HepG2 (cell line): Measurements from ENCODE around the gene RTEL1. TPM values are rescaled to one million over a fixed set of nuclear protein-coding genes. Genes with fewer than 3 reads are reported as not detected.

Experiments
- DZIP1 ChIP-seq: sonication (generic); formaldehyde crosslinking; IDR thresholded peaks from 2 replicates; pipeline ENCODE4 v1.5.0; 2020; ENCODE audit warnings: mild to moderate bottlenecking, missing genetic modification reagents
- HOXA5 ChIP-seq: sonication (generic); formaldehyde crosslinking; IDR thresholded peaks from 2 replicates; pipeline ENCODE4 v1.4.0; 2020; ENCODE audit warnings: missing genetic modification reagents
- MAZ ChIP-seq, 2 experiments: sonication (generic) in 1 of 2; formaldehyde crosslinking in 1 of 2; IDR thresholded peaks; 2 replicates each; pipeline versions ENCODE4 v1.5.0 to v1.6.1; 2012 to 2020; ENCODE audit warnings: low read depth in 2 of 2, mild to moderate bottlenecking in 2 of 2, borderline replicate concordance in 1 of 2, improper control_type of control experiment in 1 of 2, low read length in 1 of 2, missing genetic modification reagents in 1 of 2, moderate library complexity in 1 of 2
- PTBP1 ChIP-seq: fragments of 200-400 bp; formaldehyde crosslinking; IDR thresholded peaks from 2 replicates; pipeline ENCODE4 v1.6.1; 2018; ENCODE audit warnings: low read length, low read depth; ENCODE audit not compliant: poor library complexity, severe bottlenecking
- SMYD3 ChIP-seq: sonication (generic); formaldehyde crosslinking; IDR thresholded peaks from 2 replicates; pipeline ENCODE4 v1.8.1; 2023; ENCODE audit warnings: mild to moderate bottlenecking, missing genetic modification reagents
- SNRNP70 ChIP-seq: fragments of 200-400 bp; formaldehyde crosslinking; IDR thresholded peaks from 2 replicates; pipeline ENCODE4 v1.6.1; 2017; ENCODE audit warnings: mild to moderate bottlenecking, low read depth, low read length, moderate library complexity
- ZNF225 ChIP-seq: sonication (generic); formaldehyde crosslinking; IDR thresholded peaks from 2 replicates; pipeline ENCODE4 v1.4.0; 2020; ENCODE audit warnings: mild to moderate bottlenecking, missing genetic modification reagents
- ZNF263 ChIP-seq: sonication (generic); formaldehyde crosslinking; IDR thresholded peaks from 2 replicates; pipeline ENCODE4 v1.4.0; 2020; ENCODE audit warnings: missing genetic modification reagents
- ZNF468 ChIP-seq: sonication (generic); formaldehyde crosslinking; IDR thresholded peaks from 2 replicates; pipeline ENCODE4 v1.8.0; 2022; ENCODE audit warnings: mild to moderate bottlenecking, moderate library complexity, missing genetic modification reagents
- ZNF737 ChIP-seq: sonication (generic); formaldehyde crosslinking; IDR thresholded peaks from 2 replicates; pipeline ENCODE4 v1.5.0; 2020; ENCODE audit warnings: missing genetic modification reagents, mild to moderate bottlenecking, borderline replicate concordance
- ZSCAN12 ChIP-seq: sonication (generic); formaldehyde crosslinking; IDR thresholded peaks from 2 replicates; pipeline ENCODE4 v1.9.0; 2021; ENCODE audit warnings: mild to moderate bottlenecking, missing genetic modification reagents
- polyA plus RNA-seq, 8 experiments: library from polyadenylated mRNA; depleted of rRNA in 3 of 8; stranded (reverse) in 7 of 8; unstranded in 1 of 8; fragments of >200 nt; fragmentation: Illumina TruSeq in 4 of 8; extraction: Trizol in 4 of 8; gene quantifications; 2 replicates each; pipeline versions ENCODE4 v1.2.1 to v1.2.3, GENCODE V29; 2011 to 2016; ENCODE audit warnings: low read depth in 4 of 8, missing spikeins in 1 of 8, mixed read lengths in 1 of 8; ENCODE audit not compliant: insufficient read depth in 1 of 8
- total RNA-seq, 5 experiments: library from RNA; depleted of rRNA; stranded (reverse); fragments of >200 nt; fragmentation: Illumina TruSeq; extraction: Trizol; gene quantifications; 2 replicates each; pipeline ENCODE4 v1.2.3, GENCODE V29; 2016; ENCODE audit warnings: low read depth in 1 of 5
- TF ChIP-seq, protein P1 (sequence below): sonication (generic); formaldehyde crosslinking; IDR thresholded peaks from 2 replicates; pipeline ENCODE4 v1.4.0; 2020; ENCODE audit warnings: missing genetic modification reagents
- TF ChIP-seq, protein P2 (sequence below): sonication (generic); formaldehyde crosslinking; IDR thresholded peaks from 2 replicates; pipeline ENCODE4 v1.4.0; 2020; ENCODE audit warnings: missing genetic modification reagents

Gene RTEL1
- total and polyA plus RNA-seq, 2 of the 13 experiments (the other 11 are each of a cell fraction or from before 2014, with no cell fraction given): 21.8 to 36.4 TPM

DNA sequence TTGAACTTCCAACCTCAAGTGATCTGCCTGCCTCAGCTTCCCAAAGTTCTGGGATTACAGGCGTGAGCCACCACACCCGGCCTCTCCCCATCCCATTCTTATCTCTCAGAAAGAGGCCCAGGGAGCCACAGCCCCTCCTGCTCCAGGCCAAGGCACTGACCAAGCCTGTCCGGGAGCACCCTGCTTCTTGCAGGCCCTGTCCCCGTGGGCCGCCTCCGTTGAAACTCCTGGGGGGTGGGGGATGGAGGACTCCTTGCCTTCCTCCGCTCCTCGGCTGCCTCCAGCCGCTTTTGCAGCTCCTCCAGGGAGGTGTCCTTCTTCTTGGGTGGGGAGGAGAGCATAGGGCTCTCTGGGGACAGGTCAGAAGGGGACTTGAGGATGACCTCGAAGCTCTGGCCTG is 14.6 kb upstream of the RTEL1 start (continued):
- TF ChIP-seq DZIP1 (no peak), ZNF737 (CRISPR knock-in tag) (no peak), ZNF225 (no peak), MAZ (IDR thresholded peaks at IDR 0.05; ENCODE audit: borderline replicate concordance, low read depth, low read length) (no peak), MAZ (CRISPR knock-in tag; IDR thresholded peaks at IDR 0.05; ENCODE audit: low read depth) (no peak), ZNF263 (CRISPR knock-in tag) (no peak), ZSCAN12 (no peak), SNRNP70 (no peak), PTBP1 (no peak), HOXA5 (CRISPR knock-in tag) (no peak), ZNF468 (CRISPR knock-in tag) (no peak), SMYD3 (no peak)
- TF ChIP-seq, protein P1, sequence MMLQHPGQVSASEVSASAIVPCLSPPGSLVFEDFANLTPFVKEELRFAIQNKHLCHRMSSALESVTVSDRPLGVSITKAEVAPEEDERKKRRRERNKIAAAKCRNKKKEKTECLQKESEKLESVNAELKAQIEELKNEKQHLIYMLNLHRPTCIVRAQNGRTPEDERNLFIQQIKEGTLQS (CRISPR knock-in tag): no peak
- TF ChIP-seq, protein P2, sequence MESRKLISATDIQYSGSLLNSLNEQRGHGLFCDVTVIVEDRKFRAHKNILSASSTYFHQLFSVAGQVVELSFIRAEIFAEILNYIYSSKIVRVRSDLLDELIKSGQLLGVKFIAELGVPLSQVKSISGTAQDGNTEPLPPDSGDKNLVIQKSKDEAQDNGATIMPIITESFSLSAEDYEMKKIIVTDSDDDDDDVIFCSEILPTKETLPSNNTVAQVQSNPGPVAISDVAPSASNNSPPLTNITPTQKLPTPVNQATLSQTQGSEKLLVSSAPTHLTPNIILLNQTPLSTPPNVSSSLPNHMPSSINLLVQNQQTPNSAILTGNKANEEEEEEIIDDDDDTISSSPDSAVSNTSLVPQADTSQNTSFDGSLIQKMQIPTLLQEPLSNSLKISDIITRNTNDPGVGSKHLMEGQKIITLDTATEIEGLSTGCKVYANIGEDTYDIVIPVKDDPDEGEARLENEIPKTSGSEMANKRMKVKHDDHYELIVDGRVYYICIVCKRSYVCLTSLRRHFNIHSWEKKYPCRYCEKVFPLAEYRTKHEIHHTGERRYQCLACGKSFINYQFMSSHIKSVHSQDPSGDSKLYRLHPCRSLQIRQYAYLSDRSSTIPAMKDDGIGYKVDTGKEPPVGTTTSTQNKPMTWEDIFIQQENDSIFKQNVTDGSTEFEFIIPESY (CRISPR knock-in tag): no peak
